Measurements from ENCODE around the gene SMC1B.

DNA sequence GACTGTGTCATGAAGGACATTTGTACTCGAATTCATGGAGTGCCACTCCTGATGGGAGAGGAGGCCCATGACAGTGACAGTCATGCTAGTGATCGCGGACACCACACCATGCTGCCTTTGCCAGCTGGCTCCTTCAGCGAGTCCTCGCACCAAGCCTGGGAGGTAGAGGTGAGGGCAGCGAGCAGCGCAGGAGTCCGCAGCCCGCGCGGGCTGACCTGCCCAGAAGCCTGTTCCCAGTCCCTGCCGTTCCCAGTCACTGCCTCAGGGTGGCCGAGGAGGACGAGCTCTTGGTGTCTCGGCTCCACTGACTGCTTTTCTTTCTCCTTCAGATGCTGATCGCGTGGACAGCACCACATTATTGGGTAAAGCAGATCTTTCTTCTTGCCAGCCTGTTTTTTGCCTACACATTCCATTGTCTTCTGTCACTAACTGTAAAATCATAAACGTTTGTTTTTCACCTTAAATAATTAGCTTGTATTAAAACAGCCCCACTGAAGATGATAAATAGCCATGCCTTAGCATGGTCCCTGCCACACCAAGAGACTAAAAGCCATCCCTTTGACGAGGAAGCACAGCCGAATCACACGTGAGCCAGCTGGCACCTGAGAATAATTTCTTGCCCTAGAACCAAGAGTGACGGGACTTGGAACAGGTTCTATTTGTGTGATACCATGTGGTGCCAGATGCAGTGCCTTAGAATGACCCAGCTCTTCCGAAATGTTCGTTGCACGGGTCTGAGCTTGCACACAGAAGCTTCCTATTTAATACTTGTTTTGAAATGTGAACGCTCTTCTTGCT lies 78.2 kb downstream of the SMC1B start:
- TF ChIP-seq EZH2 (IDR thresholded peaks at IDR 0.05; ENCODE audit: low read depth, unreplicated experiment) (no peak), POLR2AphosphoS5 (IDR thresholded peaks at IDR 0.05; ENCODE audit: low read depth) (no peak), JUNB (IDR thresholded peaks at IDR 0.05; ENCODE audit: unreplicated experiment) (no peak), EZH2phosphoT487 (IDR thresholded peaks at IDR 0.05; ENCODE audit: unreplicated experiment) (no peak), NANOG (IDR thresholded peaks at IDR 0.05; ENCODE audit: borderline replicate concordance) (no peak), REST (IDR thresholded peaks at IDR 0.05; ENCODE audit: unreplicated experiment) (peak; percentile 22), CREB1 (CRISPR knock-in tag; IDR thresholded peaks at IDR 0.05; ENCODE audit: low read depth) (no peak), ETS1 (IDR thresholded peaks at IDR 0.05) (no peak), STAT1 (IDR thresholded peaks at IDR 0.05; ENCODE audit: unreplicated experiment) (no peak)
- TF ChIP-seq, protein P1, sequence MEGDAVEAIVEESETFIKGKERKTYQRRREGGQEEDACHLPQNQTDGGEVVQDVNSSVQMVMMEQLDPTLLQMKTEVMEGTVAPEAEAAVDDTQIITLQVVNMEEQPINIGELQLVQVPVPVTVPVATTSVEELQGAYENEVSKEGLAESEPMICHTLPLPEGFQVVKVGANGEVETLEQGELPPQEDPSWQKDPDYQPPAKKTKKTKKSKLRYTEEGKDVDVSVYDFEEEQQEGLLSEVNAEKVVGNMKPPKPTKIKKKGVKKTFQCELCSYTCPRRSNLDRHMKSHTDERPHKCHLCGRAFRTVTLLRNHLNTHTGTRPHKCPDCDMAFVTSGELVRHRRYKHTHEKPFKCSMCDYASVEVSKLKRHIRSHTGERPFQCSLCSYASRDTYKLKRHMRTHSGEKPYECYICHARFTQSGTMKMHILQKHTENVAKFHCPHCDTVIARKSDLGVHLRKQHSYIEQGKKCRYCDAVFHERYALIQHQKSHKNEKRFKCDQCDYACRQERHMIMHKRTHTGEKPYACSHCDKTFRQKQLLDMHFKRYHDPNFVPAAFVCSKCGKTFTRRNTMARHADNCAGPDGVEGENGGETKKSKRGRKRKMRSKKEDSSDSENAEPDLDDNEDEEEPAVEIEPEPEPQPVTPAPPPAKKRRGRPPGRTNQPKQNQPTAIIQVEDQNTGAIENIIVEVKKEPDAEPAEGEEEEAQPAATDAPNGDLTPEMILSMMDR (conservative IDR thresholded peaks at IDR 0.05; ENCODE audit: low read depth in 2 of 2) = peak; percentile 20 to 31; a peak in 1 of 4 replicates
